Fibroblast of the conjunctiva (primary cell): ENCODE data around the gene FRRS1.
"Not testable (repeated sequence)": the region's sequence is repeated elsewhere in the genome, so short reads cannot be mapped to it uniquely, and the experiment has no call there.

Source experiments
- DNase-seq: peaks from one replicate; pipeline ENCODE4 v3.0.0-alpha.2; 2010; ENCODE audit warnings: low read depth

Gene FRRS1, protein sequence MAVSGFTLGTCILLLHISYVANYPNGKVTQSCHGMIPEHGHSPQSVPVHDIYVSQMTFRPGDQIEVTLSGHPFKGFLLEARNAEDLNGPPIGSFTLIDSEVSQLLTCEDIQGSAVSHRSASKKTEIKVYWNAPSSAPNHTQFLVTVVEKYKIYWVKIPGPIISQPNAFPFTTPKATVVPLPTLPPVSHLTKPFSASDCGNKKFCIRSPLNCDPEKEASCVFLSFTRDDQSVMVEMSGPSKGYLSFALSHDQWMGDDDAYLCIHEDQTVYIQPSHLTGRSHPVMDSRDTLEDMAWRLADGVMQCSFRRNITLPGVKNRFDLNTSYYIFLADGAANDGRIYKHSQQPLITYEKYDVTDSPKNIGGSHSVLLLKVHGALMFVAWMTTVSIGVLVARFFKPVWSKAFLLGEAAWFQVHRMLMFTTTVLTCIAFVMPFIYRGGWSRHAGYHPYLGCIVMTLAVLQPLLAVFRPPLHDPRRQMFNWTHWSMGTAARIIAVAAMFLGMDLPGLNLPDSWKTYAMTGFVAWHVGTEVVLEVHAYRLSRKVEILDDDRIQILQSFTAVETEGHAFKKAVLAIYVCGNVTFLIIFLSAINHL

GRCh38 chr1:99766378-99766800 is at the start of gene FRRS1:
Gene FRRS1 (minus strand): TSS chr1:99766635. CDS start chr1:99748768, 17,867 bp downstream.
- DNase-seq: peak; percentile 50

GRCh38 chr1:99814373-99814900 is 48.0 kb upstream of the FRRS1 start:
- no peak for DNase-seq

DNA sequence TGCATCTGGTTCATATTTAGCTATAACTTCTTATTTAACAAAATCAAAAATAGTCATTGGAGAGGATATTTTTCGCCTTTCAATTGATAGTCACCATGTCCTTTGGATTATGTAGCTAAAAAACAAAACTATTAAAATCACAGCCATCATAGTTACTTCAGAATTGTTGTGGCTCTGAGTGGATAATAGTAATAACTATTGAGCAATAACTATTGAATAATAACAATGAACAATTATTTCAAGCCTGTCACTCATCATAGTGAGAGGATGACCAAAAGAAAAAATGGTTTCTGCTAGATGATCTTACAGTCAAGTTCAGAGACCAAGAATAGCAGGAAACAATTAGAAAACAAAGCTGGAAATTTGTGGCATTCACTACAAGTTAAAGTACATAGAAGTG is 45.3 kb upstream of the FRRS1 start:
- DNase-seq: no peak

DNA sequence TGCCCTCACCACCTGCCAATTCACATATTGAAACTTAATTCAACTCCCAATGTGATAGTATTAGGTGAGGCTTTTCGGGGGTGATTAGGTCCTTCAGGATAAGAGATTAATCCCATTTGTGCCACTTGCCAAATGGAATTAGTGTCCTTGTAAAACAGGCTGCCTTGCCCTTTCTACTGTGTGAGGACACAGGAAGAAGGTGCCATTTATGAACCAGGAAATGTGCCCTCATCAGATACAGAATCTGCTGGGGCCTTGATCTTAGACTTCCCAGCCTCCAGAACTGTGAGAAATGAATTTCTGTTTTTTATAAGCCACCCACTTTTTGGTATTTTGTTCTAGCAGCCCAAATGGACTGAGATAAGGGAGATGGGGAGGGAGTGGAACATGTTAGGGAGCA is 44.6 kb upstream of the FRRS1 start:
- no peak for DNase-seq

- DNase-seq: peak; percentile 83
These were observed 42.1 kb upstream of the FRRS1 start for GRCh38 chr1:99808391-99809115.

- DNase-seq: no peak
These were observed 40.4 kb upstream of the FRRS1 start for GRCh38 chr1:99806882-99807281.

- no peak for DNase-seq
These were observed 35.1 kb upstream of the FRRS1 start for GRCh38 chr1:99801584-99801983.

DNA sequence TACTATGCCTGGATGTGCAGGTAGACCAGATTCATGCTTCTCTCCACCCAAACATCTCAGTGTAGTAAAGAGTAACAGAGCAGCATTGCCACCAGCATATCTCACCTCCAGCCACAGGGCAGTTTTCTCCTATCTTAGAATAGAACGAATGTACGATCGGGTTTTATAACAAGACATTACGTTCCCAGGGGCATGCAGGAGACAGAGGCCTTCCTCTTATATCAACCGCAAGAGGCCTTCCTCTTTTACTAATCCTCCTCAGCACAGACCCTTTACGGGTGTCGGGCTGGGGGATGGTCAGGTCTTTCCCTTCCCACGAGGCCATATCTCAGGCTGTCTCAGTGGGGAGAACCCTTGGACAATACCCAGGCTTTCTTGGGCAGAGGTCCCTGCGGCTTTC is 27.4 kb upstream of the FRRS1 start:
- DNase-seq: not testable (repeated sequence)

GRCh38 chr1:99789715-99790114 is 23.3 kb upstream of the FRRS1 start:
- DNase-seq: no peak

- no peak for DNase-seq
These were observed 22.5 kb upstream of the FRRS1 start for GRCh38 chr1:99788896-99789295.

GRCh38 chr1:99786751-99787501 is 20.5 kb upstream of the FRRS1 start:
- DNase-seq: no peak

DNA sequence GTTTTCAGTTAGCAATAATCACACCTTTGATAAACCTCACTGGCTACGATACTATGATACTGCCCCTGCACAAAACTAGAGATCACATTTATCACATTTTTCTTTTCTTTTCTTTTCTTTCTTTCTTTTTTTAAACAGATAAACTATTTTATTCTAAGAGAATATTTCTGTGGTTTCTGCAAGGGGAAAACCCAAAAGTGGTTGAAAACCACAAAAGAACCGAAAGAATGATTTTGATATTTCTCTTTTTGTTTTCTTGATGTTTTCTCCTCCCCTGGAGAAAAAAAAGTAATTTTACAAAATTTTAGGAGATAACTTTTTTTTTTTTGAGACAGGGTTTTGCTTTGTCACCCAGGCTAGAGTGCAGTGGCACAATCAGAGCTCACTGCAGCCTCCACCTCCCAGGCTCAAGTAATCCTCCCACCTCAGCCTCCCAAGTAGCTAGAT is 18.4 kb upstream of the FRRS1 start:
- DNase-seq: no peak

GRCh38 chr1:99784143-99784542 is 17.7 kb upstream of the FRRS1 start:
- DNase-seq: no peak

- DNase-seq: no peak
These were observed 16.5 kb upstream of the FRRS1 start for GRCh38 chr1:99782920-99783319.

DNA sequence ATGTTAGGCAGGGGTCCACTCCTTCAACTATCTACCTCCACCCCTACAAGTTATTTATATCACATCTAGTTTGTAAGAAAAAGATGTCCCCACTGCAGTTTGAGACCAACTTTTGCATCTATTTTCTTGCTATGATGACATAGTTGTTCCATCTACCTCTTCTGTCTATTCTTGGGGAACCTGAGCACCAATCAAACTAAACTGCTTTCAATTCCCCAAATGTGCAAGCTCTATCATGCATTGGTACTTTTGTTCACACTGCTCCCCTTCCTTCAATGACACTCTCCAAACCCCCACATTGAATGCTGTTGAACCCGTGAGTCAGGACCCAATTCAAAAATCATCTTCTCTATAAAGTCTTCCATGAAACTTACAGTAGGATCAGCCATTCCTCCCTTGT is 16.0 kb upstream of the FRRS1 start:
- DNase-seq: no peak

DNA sequence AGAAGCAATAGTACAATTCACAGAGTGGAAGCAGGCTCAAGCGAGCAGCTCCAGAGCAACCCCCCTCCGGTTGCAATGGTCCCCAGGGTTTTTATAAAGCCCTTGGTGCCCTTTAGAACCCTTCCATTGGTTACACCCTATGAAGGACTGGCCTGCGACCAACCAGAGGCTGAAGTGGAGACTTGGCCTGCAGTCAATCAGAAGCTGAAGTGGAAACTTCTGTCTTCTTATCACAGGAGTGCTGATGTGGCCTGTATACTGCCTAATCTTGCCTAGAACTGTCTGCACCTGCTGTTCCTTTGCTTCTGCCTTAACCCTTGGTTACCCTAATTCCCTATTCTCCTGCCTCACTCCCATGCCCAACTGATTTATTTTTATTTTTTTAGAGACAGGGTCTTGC is 15.4 kb upstream of the FRRS1 start:
- DNase-seq: no peak

DNA sequence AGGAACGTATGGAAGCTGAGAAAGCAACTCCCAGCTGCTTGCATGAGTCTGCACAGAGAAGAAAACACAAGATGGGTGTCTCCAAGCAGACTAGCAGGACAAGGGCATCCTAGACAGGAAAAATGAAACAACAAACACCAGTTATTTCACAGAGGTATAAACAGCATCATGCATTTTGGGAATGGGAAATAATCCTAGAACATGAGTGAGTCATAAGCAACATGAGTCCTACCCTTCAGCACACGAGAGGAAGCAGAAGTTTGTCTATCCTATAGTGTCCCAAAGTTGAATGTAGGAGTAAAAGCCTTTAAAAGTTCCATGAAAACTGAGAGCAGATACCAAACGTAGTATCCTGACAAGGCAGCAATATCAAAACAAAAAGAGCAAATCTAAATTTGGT is 11.3 kb upstream of the FRRS1 start:
- DNase-seq: no peak

GRCh38 chr1:99776120-99776519 is 9.7 kb upstream of the FRRS1 start:
- no peak for DNase-seq

DNA sequence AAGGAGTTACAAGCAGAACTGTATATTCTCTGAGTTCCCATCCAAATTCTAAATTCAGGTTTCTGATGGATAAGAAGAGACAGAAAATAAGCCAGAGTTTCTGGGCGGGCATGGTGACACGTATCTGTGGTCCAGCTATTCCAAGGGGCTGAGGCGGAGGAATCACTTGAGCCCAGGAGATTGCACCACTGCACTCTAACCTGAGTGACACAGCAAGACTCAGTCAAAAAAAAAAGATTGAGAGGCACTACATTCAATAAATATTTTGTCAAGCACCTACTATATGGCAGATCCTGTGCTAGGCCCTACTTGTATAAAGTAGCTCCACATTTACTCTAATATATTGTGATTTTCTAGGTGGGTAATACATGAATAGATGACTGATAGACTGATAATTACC is 6.4 kb upstream of the FRRS1 start:
- DNase-seq: no peak

GRCh38 chr1:99771513-99771918 is 5.1 kb upstream of the FRRS1 start:
- DNase-seq: no peak

- DNase-seq: no peak
These were observed 2.2 kb upstream of the FRRS1 start for GRCh38 chr1:99768524-99769245.
